ENCODE data around the gene RAB8B. TPM values are rescaled to one million over a fixed set of nuclear protein-coding genes. Genes with fewer than 3 reads are reported as not detected.
A peak's percentile ranks its signal among the peaks of the same experiment; 100 is the strongest.

RAB8B gene
- total and polyA plus RNA-seq, 12 donors = 5.2 to 54.4 (median 35.5) TPM

DNA sequence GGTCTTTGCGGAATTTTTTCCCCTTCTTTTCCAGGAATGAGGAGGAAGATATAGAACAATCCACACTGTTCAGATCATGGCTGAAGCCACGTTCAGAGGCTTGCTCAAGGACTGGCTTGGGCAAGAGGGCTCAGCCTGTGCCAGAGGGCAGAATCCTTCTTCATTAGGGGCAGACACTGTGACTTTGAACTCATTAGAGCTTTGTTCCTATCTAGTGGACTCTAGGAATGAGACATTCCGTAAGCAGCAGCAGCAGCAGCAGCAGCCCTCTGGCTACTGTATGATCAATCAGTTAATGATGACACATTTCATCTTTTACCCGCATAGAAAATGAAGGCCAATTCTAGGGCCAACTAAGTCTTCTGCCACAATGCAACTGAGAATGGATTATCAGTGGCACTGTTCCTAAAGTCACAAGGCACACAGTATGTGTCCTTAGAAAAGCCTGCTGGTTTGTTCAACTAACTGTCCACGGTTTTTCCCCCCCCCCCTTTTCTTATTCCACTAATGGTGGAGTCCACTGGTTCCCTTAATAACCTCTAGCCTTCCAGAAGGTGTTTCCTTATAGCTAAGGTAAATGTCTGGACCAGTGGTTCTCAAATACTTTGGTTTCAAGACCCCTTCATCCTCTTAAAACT, 1.7 kb upstream of the RAB8B start:
- no peak for DNase-seq
- H3K4me3 ChIP-seq = no peak overlapping the region
- no peaks in the 10 kb centered on the region for H3K9me3 ChIP-seq (replicated peaks in 1 of 3)
- TF ChIP-seq POLR2A (IDR thresholded peaks at IDR 0.05) (no peak), CTCF (IDR thresholded peaks at IDR 0.05) (no peak)
- no peak overlapping the region for H3K27ac ChIP-seq
- H3K36me3 ChIP-seq (replicated peaks in 1 of 2) = no peaks in the 10 kb centered on the region
- 50 to 73% (median 65%) methylated on average over 5 of the region's 5 CpGs for WGBS, 4 donors
- intact Hi-C loops (cut with DNase I) = no loop called here
- peaks cover 0 to 28% of the 10 kb centered on the region in 2 donors for H3K4me1 ChIP-seq (replicated peaks in 1 of 2)
- H3K27me3 ChIP-seq = no peaks in the 10 kb centered on the region

DNA sequence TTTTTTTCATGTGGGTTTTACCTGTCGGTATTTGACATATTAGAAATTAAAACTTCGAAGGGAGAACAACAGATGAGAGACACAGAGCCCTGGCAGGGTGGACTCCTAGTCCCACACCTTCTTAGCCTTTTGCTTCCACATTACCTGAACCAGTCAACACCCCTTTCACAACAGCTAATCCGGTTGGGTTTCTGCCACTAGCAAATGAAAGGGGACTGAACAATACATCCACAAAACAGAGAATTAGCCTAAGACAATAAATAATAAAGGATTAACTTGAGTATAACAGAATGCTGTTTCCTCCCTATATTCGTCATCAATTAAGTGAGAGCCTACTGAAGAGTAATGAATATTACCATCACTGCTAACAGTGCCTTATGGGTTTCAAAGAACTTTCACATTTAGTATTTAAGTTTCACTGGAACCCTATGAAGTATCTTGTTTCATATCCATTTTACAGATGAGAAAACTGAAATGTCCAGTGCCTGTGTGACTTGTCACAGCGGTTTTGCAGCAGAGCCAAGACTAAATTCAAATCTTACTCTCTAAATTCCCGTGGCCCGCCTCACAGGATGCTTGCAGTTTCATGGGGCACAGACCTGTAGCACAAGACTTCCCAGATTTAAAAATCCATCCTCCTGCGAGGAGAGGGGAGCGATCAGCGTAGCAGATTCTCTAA, 1.0 kb upstream of the RAB8B start:
- peak overlapping the region in 3 of 5 donors; percentile 26 to 83 (median 71) for H3K27ac ChIP-seq
- no peak for DNase-seq
- TF ChIP-seq CTCF (IDR thresholded peaks at IDR 0.05) (no peak), POLR2A (IDR thresholded peaks at IDR 0.05) (no peak)
- peak overlapping the region in 2 of 4 donors; percentile 68 to 89 for H3K4me3 ChIP-seq
- H3K9me3 ChIP-seq (replicated peaks in 1 of 3) = no peaks in the 10 kb centered on the region
- no peaks in the 10 kb centered on the region for H3K27me3 ChIP-seq
- intact Hi-C loops (cut with DNase I) = no loop called here
- 33 to 39% (median 39%) methylated on average over 10 of the region's 10 CpGs for WGBS, 4 donors
- H3K36me3 ChIP-seq (replicated peaks in 1 of 2) = no peaks in the 10 kb centered on the region
- peaks cover 0 to 35% of the 10 kb centered on the region in 2 donors for H3K4me1 ChIP-seq (replicated peaks in 1 of 2)

GRCh38 chr15:63189941-63190768, 749 bp downstream of the RAB8B start:
- WGBS, 4 donors = 11 to 13% (median 12%) methylated on average over 10 of the region's 10 CpGs
- intact Hi-C loops (cut with DNase I) = no loop called here
- DNase-seq = peak in 1 of 7 donors; percentile 20
- Histone ChIP-seq H3K9me3 (replicated peaks in 1 of 3) (no peaks in the 10 kb centered on the region), H3K27me3 (no peaks in the 10 kb centered on the region), H3K36me3 (replicated peaks in 1 of 2) (no peaks in the 10 kb centered on the region), H3K4me3 (peak overlapping the region in 3 of 4 donors; percentile 68 to 89 (median 81)), H3K27ac (peak overlapping the region; percentile 43 to 83 (median 48)), H3K4me1 (replicated peaks in 1 of 2) (peaks cover 0 to 53% of the 10 kb centered on the region in 2 donors)
- TF ChIP-seq POLR2A (IDR thresholded peaks at IDR 0.05) (no peak), CTCF (IDR thresholded peaks at IDR 0.05) (no peak)
